ENCODE data around the gene CMTM4.

CMTM4 gene

DNA sequence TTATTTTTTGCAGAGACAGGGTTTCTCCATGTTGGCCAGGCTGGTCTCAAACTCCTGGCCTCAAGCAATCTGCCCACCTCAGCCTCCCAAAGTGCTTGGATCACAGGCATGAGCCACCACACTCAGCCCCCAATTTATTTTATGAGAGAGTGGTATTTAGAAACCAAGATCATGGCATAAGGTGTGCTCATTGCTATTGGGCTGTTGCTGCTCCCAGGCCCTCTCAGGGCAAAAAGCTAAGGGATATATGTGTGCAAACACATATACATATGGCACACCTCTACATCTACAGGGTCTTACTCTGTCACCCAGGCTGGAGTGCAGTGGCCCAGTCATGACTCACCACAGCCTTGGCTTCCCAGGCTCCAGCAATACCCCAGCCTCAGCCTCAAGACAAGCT, 15.0 kb upstream of the CMTM4 start:
- TF ChIP-seq, protein P1, sequence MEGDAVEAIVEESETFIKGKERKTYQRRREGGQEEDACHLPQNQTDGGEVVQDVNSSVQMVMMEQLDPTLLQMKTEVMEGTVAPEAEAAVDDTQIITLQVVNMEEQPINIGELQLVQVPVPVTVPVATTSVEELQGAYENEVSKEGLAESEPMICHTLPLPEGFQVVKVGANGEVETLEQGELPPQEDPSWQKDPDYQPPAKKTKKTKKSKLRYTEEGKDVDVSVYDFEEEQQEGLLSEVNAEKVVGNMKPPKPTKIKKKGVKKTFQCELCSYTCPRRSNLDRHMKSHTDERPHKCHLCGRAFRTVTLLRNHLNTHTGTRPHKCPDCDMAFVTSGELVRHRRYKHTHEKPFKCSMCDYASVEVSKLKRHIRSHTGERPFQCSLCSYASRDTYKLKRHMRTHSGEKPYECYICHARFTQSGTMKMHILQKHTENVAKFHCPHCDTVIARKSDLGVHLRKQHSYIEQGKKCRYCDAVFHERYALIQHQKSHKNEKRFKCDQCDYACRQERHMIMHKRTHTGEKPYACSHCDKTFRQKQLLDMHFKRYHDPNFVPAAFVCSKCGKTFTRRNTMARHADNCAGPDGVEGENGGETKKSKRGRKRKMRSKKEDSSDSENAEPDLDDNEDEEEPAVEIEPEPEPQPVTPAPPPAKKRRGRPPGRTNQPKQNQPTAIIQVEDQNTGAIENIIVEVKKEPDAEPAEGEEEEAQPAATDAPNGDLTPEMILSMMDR (IDR thresholded peaks at IDR 0.05; ENCODE audit: borderline replicate concordance, control extremely low read depth, extremely low read depth, insufficient read depth, missing control alignments) = no peak
- in situ Hi-C loops (cut with MboI; ENCODE audit: low sequenced_read_pairs, unreplicated experiment) = no loop called here
- DNase-seq (ENCODE audit: low spot score) = no peak

DNA sequence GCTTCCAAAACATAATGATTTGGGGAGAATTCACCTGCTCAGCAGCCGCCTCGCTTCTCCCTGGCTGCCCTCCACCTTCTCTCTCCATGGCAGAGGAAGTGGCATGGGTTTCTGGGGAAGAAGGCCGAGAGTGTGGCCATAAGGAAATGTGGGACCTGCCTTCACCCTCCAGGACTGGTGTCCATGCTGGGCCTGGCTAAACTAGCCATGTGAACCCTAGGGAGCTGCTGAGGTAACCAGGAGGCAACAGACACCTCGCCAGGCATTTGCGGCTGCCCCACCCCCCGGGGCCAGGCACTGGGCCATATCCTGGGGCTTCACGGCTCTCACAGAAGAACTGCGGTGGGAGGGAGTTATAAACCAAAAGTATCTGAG, 9.9 kb upstream of the CMTM4 start:
- in situ Hi-C loops (cut with MboI; ENCODE audit: low sequenced_read_pairs, unreplicated experiment) = no loop called here
- DNase-seq (ENCODE audit: low spot score) = no peak
- TF ChIP-seq, protein P1 (IDR thresholded peaks at IDR 0.05; ENCODE audit: borderline replicate concordance, control extremely low read depth, extremely low read depth, insufficient read depth, missing control alignments) = no peak

DNA sequence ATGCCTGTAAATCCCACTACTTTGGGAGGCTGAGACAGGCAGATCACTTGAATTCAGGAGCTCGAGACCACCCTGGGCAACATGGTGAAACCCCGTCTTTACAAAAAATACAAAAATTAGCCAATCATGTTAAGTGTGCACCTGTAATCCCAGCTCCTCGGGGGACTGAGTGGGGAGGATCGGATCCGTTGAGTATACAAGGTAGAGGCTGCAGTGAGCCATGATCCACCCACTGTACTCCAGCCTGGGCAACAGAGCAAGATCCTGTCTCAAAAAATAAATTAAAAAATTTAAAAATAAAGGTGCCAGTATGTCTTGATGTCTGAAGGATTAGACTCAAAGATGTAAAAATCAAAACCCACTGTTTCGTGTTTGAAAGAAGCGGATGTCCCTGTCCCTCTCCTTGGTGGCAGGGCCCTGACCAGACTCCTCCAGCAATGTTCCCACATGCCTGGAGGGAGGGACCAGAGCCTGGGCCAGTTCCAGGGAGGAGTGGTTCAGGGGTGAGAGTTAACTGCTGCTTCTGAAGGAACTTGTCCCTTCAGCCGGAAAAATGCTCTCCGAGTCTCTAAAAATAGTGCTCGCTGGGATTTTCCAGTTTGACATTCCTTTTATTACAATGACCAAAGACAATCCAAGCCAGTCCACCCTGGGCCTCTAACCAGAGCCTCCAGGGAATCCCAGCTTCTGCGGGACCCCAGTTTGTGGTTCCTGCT, 9.4 kb upstream of the CMTM4 start:
- in situ Hi-C loops (cut with MboI; ENCODE audit: low sequenced_read_pairs, unreplicated experiment) = no loop called here
- DNase-seq (ENCODE audit: low spot score) = no peak
- TF ChIP-seq, protein P1 (IDR thresholded peaks at IDR 0.05; ENCODE audit: borderline replicate concordance, control extremely low read depth, extremely low read depth, insufficient read depth, missing control alignments) = no peak

DNA sequence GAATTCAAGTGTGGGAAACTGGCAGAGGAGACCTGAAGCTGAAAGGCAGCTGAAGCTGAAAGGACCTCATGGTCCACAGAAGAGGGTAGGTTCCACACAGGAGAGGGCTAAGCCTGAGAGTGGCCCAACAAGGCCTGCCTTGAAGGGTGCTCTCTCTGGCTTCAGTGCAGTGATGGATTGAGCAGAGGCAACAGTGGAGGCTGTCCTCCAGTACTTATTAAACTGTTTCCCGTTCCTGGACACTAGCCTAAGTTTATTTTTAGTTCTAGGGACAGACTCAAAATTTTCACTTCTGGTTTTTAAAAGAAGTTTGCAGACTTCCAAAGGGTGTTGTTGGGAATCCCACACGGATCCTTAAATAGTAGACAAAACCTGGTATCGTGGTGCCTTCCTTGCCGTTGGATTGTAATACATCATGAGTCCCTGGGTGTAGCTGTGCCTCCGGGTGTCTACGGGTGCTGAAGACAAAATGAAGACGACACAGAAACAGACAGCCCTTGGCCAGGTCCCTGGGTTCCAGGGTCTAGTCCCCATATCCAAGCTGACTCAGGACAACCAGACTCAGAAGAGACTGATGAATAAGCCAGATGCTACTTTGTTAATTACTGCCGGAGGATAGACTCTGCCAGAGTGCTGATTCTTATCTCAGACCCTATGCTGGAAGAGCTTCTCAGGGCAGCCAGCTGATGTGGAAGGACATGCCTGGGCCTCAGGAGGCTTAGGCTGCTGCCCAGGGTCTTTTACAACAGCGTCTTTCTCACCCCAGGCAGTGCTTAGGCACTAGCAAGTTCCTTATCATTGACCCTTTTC, 7.1 kb upstream of the CMTM4 start:
- in situ Hi-C loops (cut with MboI; ENCODE audit: low sequenced_read_pairs, unreplicated experiment) = no loop called here
- TF ChIP-seq, protein P1 (IDR thresholded peaks at IDR 0.05; ENCODE audit: borderline replicate concordance, control extremely low read depth, extremely low read depth, insufficient read depth, missing control alignments) = no peak
- no peak for DNase-seq (ENCODE audit: low spot score)

DNA sequence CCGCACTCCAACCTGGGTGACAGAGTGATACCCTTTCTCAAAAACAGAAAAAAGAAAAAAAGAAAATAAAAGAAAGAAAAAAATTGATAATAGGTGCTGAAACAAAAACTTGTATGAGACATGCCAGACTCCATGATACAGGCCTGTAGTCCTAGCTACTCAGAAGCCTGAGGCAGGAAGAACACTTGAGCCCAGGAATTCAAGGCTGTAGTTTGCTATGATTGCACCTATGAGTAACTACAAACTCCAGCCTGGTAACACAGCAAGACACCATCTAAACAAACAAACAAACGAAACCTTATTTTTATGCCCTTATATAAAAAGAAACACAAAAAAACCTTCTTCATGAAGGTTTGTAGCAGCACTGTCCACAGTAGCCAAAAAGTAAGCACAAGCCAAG, 5.0 kb upstream of the CMTM4 start:
- DNase-seq (ENCODE audit: low spot score) = no peak
- TF ChIP-seq, protein P1 (IDR thresholded peaks at IDR 0.05; ENCODE audit: borderline replicate concordance, control extremely low read depth, extremely low read depth, insufficient read depth, missing control alignments) = no peak
- in situ Hi-C loops (cut with MboI; ENCODE audit: low sequenced_read_pairs, unreplicated experiment) = no loop called here

DNA sequence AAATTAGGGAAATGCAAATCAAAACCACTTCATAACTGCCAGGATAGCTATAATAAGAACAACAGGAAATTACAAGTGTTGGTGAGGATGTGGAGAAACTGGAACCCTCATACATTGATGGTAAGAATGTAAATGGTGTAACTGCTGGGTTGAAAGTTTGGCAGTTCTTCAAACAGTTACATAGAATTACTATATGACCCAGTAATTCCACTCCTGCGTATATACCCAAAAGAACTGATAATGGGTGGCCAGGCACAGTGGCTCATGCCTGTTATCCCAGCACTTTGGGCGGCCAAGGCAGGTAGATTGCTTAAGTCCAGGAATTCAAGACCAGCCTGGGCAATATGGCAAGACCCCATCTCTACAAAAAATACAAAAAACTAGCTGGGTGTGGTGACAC, 4.5 kb upstream of the CMTM4 start:
- DNase-seq (ENCODE audit: low spot score) = no peak
- in situ Hi-C loops (cut with MboI; ENCODE audit: low sequenced_read_pairs, unreplicated experiment) = no loop called here
- TF ChIP-seq, protein P1 (IDR thresholded peaks at IDR 0.05; ENCODE audit: borderline replicate concordance, control extremely low read depth, extremely low read depth, insufficient read depth, missing control alignments) = no peak

Data from GM13976 (cell line).